ENCODE results near the gene SMIM10L1.

DNA sequence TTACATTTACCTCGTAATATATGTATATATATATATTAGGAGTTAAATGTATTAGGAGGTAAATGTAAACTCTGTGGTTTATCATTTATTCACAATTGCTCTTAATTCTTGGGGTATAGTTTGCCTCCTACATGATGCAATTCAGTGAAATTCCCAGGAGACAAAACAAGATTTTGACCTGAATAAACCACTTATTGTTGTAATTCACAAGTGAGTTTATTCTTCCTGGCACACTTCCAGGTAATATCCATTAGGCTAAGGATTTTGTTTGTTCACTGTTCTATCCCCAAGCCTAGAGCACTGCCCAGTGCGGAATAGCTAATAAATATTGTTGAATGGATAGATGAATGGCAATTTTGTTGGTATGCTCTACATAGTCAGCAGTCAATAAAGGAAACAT, 3.0 kb downstream of the SMIM10L1 start:
- TF ChIP-seq, protein P1, sequence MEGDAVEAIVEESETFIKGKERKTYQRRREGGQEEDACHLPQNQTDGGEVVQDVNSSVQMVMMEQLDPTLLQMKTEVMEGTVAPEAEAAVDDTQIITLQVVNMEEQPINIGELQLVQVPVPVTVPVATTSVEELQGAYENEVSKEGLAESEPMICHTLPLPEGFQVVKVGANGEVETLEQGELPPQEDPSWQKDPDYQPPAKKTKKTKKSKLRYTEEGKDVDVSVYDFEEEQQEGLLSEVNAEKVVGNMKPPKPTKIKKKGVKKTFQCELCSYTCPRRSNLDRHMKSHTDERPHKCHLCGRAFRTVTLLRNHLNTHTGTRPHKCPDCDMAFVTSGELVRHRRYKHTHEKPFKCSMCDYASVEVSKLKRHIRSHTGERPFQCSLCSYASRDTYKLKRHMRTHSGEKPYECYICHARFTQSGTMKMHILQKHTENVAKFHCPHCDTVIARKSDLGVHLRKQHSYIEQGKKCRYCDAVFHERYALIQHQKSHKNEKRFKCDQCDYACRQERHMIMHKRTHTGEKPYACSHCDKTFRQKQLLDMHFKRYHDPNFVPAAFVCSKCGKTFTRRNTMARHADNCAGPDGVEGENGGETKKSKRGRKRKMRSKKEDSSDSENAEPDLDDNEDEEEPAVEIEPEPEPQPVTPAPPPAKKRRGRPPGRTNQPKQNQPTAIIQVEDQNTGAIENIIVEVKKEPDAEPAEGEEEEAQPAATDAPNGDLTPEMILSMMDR (IDR thresholded peaks at IDR 0.05), result no peak
- no peak for TF ChIP-seq POLR2AphosphoS5 (IDR thresholded peaks at IDR 0.05)
- no peak for TF ChIP-seq EP300 (IDR thresholded peaks at IDR 0.05)
- TF ChIP-seq POLR2A (IDR thresholded peaks at IDR 0.05; ENCODE audit: low read depth), result no peak

All from esophagus muscularis mucosa (tissue), 4 donors.